Mesendoderm (in vitro differentiated cells): ENCODE data around the gene POLR1B.
A peak's percentile ranks its signal among the peaks of the same experiment; 100 is the strongest.
"Not testable (repeated sequence)": the region's sequence is repeated elsewhere in the genome, so short reads cannot be mapped to it uniquely, and the experiment has no call there.

Experiments used
- DNase-seq: peaks from one replicate; pipeline ENCODE4 v3.0.0; 2013
- H2AK5ac ChIP-seq: 2 replicates; pipeline ENCODE4 v1.6.1; 2013; ENCODE audit warnings: low read length, inconsistent platforms
- H2BK120ac ChIP-seq: 2 replicates; pipeline ENCODE4 v1.6.1; 2013; ENCODE audit warnings: low read depth, mild to moderate bottlenecking, low read length, moderate library complexity, mixed read lengths
- H2BK15ac ChIP-seq: replicated peaks from 2 replicates; pipeline ENCODE4 v1.6.1; 2013; ENCODE audit warnings: low read depth, mild to moderate bottlenecking, moderate library complexity
- H2BK5ac ChIP-seq: 2 replicates; pipeline ENCODE4 v1.6.1; 2013; ENCODE audit warnings: low read length, inconsistent platforms
- H3K18ac ChIP-seq: 2 replicates; pipeline ENCODE4 v1.6.1; 2013; ENCODE audit warnings: mild to moderate bottlenecking, low read length, mixed read lengths
- H3K23ac ChIP-seq: one replicate; pipeline ENCODE4 v1.6.1; 2013; ENCODE audit warnings: low read length
- H3K27ac ChIP-seq: 2 replicates; pipeline ENCODE4 v1.5.1; 2013; ENCODE audit warnings: low read depth, mild to moderate bottlenecking, inconsistent platforms, low read length, moderate library complexity
- H3K27me3 ChIP-seq: 2 replicates; pipeline ENCODE4 v1.6.1; 2013; ENCODE audit warnings: low read length, control low read depth, mild to moderate bottlenecking, inconsistent platforms; ENCODE audit not compliant: insufficient read depth, poor library complexity
- H3K36me3 ChIP-seq: 2 replicates; pipeline ENCODE4 v1.6.1; 2013; ENCODE audit warnings: low read length, inconsistent platforms; ENCODE audit not compliant: control insufficient read depth, insufficient read depth
- H3K4ac ChIP-seq: one replicate; pipeline ENCODE4 v1.6.1; 2013; ENCODE audit warnings: low read depth, mild to moderate bottlenecking, low read length, moderate library complexity
- H3K4me1 ChIP-seq: 2 replicates; pipeline ENCODE4 v1.6.1; 2013; ENCODE audit warnings: low read depth, low read length, inconsistent platforms; ENCODE audit not compliant: control insufficient read depth
- H3K4me2 ChIP-seq: 2 replicates; pipeline ENCODE4 v1.6.1; 2013; ENCODE audit warnings: low read length
- H3K4me3 ChIP-seq: 2 replicates; pipeline ENCODE4 v1.5.1; 2013; ENCODE audit warnings: mild to moderate bottlenecking, low read length
- H3K56ac ChIP-seq: one replicate; pipeline ENCODE4 v1.6.1; 2013; ENCODE audit warnings: low read length
- H3K79me1 ChIP-seq: 2 replicates; pipeline ENCODE4 v1.6.1; 2013; ENCODE audit warnings: low read length, inconsistent platforms
- H3K79me2 ChIP-seq: 2 replicates; pipeline ENCODE4 v1.6.1; 2013; ENCODE audit warnings: mild to moderate bottlenecking, low read length; ENCODE audit not compliant: control insufficient read depth, insufficient read depth
- H3K9ac ChIP-seq: 2 replicates; pipeline ENCODE4 v1.6.1; 2013; ENCODE audit warnings: low read length, inconsistent platforms
- H4K5ac ChIP-seq: one replicate; pipeline ENCODE4 v1.6.1; 2013; ENCODE audit warnings: low read length
- H4K8ac ChIP-seq: one replicate; pipeline ENCODE4 v1.6.1; 2013; ENCODE audit warnings: low read depth, mild to moderate bottlenecking, control low read depth, low read length, moderate library complexity
- WGBS: extraction: QIAGEN DNeasy Blood & Tissue Kit; methylation state at CpG from one replicate; pipeline ENCODE4 v1.1.7; 2013; ENCODE audit warnings: low lambda C conversion rate, missing lambda C conversion rate; ENCODE audit not compliant: insufficient coverage; ENCODE audit errors: extremely low coverage; 5-methylcytosine and 5-hydroxymethylcytosine counted together

The POLR1B gene

DNA sequence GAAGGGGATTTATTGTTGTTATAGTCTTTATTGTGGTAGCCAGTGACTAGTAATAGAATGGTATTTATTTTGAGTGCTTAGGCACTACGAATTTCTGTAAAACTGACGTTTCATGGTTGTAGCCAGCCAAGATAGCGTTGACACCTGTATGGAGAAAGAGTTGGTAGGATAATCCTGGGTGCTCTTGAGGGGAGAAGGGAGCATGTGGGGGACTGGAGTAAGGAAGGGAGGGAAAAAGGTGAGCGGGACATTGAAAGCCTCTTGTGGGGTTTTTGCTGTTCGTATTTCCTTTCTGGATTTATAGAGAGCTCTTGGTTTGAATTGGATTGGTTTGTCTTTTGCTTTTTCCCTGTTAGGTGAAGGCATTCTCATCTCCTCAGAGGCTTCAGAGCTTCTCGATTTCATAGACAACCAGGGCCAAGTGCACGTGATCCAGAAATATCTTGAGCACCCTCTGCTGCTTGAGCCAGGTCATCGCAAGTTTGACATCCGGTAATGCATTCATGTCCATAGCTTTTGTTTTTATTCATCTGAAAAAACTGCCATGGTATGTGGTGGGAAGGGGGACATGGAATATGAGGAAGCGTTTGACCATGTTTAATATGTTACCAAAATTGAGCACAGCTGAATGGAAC is 41.3 kb upstream of the POLR1B start:
- H4K5ac ChIP-seq, H3K27me3 ChIP-seq, H3K56ac ChIP-seq, H2AK5ac ChIP-seq, H3K18ac ChIP-seq, H2BK5ac ChIP-seq, H3K36me3 ChIP-seq, H2BK15ac ChIP-seq, H2BK120ac ChIP-seq, H3K9ac ChIP-seq, H3K79me1 ChIP-seq, H3K23ac ChIP-seq, H3K4me2 ChIP-seq, H3K79me2 ChIP-seq, H3K4ac ChIP-seq, H3K27ac ChIP-seq, H3K4me1 ChIP-seq, H3K4me3 ChIP-seq, H4K8ac ChIP-seq: not testable (repeated sequence)
- WGBS, result no CpG with 5 or more reads among the region's 10 CpGs
- peak; percentile 36 for DNase-seq

GRCh38 chr2:112509239-112509998 is 32.8 kb upstream of the POLR1B start:
- not testable (repeated sequence) for H2BK120ac ChIP-seq, H4K5ac ChIP-seq, H3K79me1 ChIP-seq, H3K27me3 ChIP-seq, H2BK5ac ChIP-seq, H3K23ac ChIP-seq, H3K36me3 ChIP-seq, H3K4me2 ChIP-seq, H3K9ac ChIP-seq, H3K56ac ChIP-seq, H3K4ac ChIP-seq, H4K8ac ChIP-seq, H3K4me1 ChIP-seq, DNase-seq, H3K27ac ChIP-seq, H3K79me2 ChIP-seq, H2BK15ac ChIP-seq, H2AK5ac ChIP-seq, H3K4me3 ChIP-seq
- H3K18ac ChIP-seq, result peak overlapping the region; percentile 70
- WGBS, result no CpG with 5 or more reads among the region's 32 CpGs

- WGBS, result no CpG with 5 or more reads among the region's 3 CpGs
- Histone ChIP-seq H3K79me2 (no peaks in the 10 kb centered on the region), H3K4me3 (no peak overlapping the region), H3K27ac (no peak overlapping the region), H3K56ac (no peak overlapping the region), H3K4me2 (no peak overlapping the region), H3K23ac (no peak overlapping the region), H3K18ac (no peak overlapping the region), H3K9ac (no peak overlapping the region), H3K79me1 (no peaks in the 10 kb centered on the region), H4K8ac (no peak overlapping the region), H3K27me3 (no peaks in the 10 kb centered on the region), H2AK5ac (no peak overlapping the region), H3K4me1 (no peaks in the 10 kb centered on the region), H2BK5ac (no peak overlapping the region), H2BK15ac (no peak overlapping the region), H3K36me3 (peaks cover 6% of the 10 kb centered on the region), H3K4ac (no peak overlapping the region), H4K5ac (no peak overlapping the region), H2BK120ac (no peak overlapping the region)
- DNase-seq, result no peak
Measured at GRCh38 chr2:112516801-112517200, 25.5 kb upstream of the POLR1B start.

DNA sequence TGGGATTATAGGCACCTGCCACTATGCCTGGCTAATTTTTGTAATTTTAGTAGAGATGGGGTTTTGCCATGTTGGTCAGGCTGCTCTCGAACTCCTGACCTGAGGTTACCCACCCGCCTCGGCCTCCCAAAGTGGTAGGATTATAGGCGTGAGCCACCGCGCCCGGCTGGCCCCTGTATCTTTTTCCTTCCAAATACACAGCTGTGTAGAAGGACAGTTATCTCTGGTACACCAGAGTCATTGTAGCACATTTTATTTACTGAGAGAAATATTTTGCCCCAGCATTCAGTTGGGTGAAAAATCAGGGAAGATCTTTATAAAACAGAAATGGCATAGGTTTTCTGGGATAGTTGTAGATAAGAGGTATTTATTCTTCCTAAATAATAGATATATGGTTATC is 23.5 kb upstream of the POLR1B start:
- no peak overlapping the region for H2BK15ac ChIP-seq
- H2AK5ac ChIP-seq, result no peak overlapping the region
- H3K4me3 ChIP-seq, result no peak overlapping the region
- H3K56ac ChIP-seq, result no peak overlapping the region
- peaks cover 15% of the 10 kb centered on the region for H3K36me3 ChIP-seq
- H3K27me3 ChIP-seq, result no peaks in the 10 kb centered on the region
- H3K23ac ChIP-seq, result no peak overlapping the region
- H3K4me1 ChIP-seq, result no peaks in the 10 kb centered on the region
- no peak overlapping the region for H4K5ac ChIP-seq
- H4K8ac ChIP-seq, result no peak overlapping the region
- no peak overlapping the region for H2BK5ac ChIP-seq
- H3K18ac ChIP-seq, result no peak overlapping the region
- H2BK120ac ChIP-seq, result no peak overlapping the region
- H3K27ac ChIP-seq, result no peak overlapping the region
- no peaks in the 10 kb centered on the region for H3K79me1 ChIP-seq
- no peak overlapping the region for H3K9ac ChIP-seq
- WGBS, result no CpG with 5 or more reads among the region's 7 CpGs
- no peak overlapping the region for H3K4me2 ChIP-seq
- DNase-seq, result no peak
- no peaks in the 10 kb centered on the region for H3K79me2 ChIP-seq
- H3K4ac ChIP-seq, result no peak overlapping the region

GRCh38 chr2:112519506-112519905 is 22.8 kb upstream of the POLR1B start:
- no CpG with 5 or more reads among the region's 9 CpGs for WGBS
- DNase-seq, result no peak
- H3K9ac ChIP-seq, result no peak overlapping the region

More at GRCh38 chr2:112519506-112519905, 22.8 kb upstream of the POLR1B start:
- Histone ChIP-seq H4K8ac (no peak overlapping the region), H3K56ac (no peak overlapping the region), H4K5ac (no peak overlapping the region), H3K36me3 (peaks cover 15% of the 10 kb centered on the region), H2BK5ac (no peak overlapping the region), H3K23ac (no peak overlapping the region), H3K4me1 (no peaks in the 10 kb centered on the region), H3K4me3 (no peak overlapping the region), H3K27me3 (no peaks in the 10 kb centered on the region), H3K27ac (no peak overlapping the region), H3K4me2 (no peak overlapping the region), H3K79me1 (no peaks in the 10 kb centered on the region), H3K18ac (no peak overlapping the region), H2AK5ac (no peak overlapping the region), H3K4ac (no peak overlapping the region), H2BK15ac (no peak overlapping the region), H3K79me2 (no peaks in the 10 kb centered on the region), H2BK120ac (no peak overlapping the region)
